HG02763 (cell line): Measurements from ENCODE around the gene UBE2QL1.
"Not testable (repeated sequence)": the region's sequence is repeated elsewhere in the genome, so short reads cannot be mapped to it uniquely, and the experiment has no call there.

Source experiments
- ATAC-seq: cut with Tn5 transposase; IDR thresholded peaks from one replicate; pipeline ENCODE4 v1.9.1; 2021; ENCODE audit warnings: mild to moderate bottlenecking, moderate library complexity; ENCODE audit not compliant: unreplicated experiment

UBE2QL1 gene

GRCh38 chr5:6495433-6496206, 47.0 kb downstream of the UBE2QL1 start:
- ATAC-seq, result no peak

- ATAC-seq, result peak; percentile 94
These were observed 47.5 kb downstream of the UBE2QL1 start for GRCh38 chr5:6496207-6496584.

GRCh38 chr5:6496636-6497035, 48.0 kb downstream of the UBE2QL1 start:
- no peak for ATAC-seq

DNA sequence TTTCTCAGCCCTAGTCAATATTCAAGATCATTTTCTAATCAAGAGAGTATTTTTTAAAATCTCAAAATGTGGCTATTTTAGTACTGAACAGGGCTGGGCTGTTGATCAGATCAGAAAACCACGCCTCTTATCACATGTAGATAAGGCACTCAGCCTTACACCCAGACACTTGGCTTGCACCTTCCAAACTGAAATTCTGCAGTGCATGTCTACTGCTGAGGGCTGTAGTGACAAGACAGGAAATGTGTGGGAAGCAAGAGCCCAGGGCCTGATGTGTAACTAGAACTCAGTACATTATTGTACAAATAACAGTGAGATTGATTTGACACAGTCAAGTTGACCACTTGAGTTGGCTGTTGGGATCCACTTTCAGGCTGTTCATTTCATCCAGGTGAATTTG, 48.6 kb downstream of the UBE2QL1 start:
- no peak for ATAC-seq

GRCh38 chr5:6498968-6499367, 50.3 kb downstream of the UBE2QL1 start:
- no peak for ATAC-seq

DNA sequence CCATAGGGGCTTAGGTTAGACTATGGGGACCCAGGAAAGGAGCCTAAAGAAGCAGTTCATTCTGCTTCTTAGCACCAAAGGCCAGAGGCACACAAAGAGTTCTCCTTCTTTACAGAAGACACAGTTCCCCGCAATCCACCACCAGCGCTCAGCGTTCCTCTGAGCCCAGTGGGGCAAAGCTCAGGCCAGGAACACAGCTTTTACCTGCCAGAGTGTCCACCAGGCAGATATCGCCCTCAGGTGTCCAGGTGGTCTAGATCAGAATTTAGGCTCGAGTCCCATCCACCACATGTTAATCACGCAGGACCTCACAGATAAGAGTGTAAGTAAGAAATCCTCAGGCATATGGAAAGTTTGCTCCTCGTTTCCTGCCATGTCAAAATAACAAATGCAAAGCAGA, 53.0 kb downstream of the UBE2QL1 start:
- ATAC-seq, result no peak

- no peak for ATAC-seq
These were observed 53.8 kb downstream of the UBE2QL1 start for GRCh38 chr5:6502421-6502820.

DNA sequence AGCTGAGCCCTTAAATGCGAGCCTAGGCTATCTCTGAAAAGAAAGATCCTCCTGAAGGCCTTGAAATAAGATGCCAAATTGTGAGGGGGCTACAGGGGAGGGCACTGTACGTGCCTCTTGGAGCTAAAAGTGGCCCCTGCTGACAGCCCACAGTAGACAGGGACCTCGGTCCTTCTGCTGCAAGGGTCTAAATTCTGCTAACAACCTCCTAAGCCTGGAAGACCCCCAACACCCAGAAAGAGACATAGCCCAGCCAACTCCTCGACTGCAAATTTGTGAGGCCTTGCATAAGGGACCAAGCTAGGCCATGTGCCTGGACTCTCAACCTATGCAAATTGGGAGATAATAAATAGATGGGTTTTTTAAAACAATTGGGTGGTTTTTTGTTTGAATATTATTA, 54.7 kb downstream of the UBE2QL1 start:
- no peak for ATAC-seq

DNA sequence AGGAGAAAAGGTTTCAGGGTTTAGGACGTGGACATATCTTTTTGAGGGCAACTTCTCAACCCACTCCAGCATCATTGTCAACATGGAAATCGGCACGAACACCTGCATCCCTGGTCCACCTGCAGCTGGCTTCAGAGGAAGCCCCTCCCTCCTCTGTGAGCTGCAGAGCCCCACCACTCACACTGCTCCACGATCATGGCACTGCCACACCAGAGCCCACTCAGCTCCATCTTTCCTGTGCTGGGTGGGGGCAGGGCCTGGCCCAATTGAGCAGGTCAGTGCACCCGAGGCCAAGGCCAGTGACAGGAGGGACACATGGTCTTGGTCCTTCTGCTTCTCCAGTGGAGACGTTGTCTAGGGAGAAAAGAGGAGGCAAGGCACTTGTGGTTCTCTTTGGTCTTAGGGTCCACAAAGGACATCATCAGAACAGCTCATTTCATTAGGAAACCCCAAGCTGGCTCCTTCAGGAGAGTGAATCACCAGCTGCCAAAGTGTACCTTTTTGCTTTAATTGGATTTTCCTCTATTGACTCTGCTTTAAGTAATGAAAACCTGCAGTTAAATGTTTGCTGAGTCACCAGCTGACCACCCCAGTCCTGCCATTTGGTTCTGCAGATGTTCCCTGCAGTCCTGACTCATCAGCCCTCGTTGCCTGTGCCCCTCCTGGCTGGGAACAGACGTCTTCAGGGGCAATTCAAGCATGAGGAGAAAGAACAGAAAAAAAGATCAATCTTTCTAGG, 56.2 kb downstream of the UBE2QL1 start:
- ATAC-seq, result no peak

- no peak for ATAC-seq
These were observed 56.7 kb downstream of the UBE2QL1 start for GRCh38 chr5:6505416-6505755.

DNA sequence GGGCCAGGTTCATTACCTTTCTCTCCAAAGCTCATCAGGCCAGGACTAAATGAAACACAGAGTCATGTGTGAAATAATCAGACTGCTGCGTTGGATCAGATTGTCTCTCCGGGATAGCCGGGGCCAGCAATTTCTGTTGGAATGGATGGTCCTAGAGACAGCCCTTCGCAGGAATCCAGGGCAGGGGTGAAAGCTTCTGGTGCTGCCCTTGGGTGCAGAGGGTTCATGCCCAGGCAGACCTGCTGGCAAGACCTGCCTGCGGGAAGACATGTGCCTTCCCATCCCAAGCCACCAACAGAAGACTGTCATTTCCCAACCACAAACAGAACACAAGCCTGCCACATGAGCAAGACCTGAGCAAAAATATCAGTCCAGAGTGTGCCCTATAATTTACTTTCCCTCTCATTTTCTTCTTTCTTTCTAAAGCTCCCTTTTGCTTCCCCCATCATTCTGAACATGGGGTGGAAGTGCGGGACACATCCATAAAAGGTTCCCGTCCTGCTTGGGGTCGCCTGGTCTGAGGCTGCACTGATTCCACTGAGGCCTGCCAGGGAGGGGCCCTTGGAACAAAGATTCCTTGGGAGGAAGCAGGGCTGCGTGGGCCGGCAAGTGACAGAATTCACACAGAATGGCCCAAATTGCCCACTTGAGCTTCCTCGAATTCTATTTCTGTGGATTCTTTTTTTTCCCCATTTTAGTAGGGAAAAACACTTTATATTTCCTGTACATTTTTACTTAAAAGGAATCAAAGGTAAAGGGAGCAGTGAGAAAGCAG, 57.3 kb downstream of the UBE2QL1 start:
- ATAC-seq, result no peak

DNA sequence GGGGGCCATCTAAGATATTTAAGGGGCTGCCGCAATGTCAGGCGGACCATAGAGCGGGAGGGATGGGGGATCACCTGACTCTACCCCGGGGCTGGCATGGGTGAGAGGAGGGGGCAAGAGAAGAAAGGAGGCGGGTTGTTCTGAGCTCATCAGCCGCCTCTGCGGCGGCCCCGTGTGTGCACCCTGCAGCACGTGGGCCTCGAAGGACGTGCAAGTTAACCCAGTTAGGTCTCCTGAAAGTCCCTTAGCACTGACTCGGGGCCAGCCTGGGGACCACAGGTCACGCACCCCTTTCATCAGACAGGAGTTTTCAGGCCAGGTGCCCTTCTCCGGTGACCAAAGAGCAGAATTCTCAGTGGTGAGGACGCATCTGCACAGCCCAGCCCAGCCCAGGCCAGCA, 58.0 kb downstream of the UBE2QL1 start:
- ATAC-seq, result no peak

GRCh38 chr5:6508931-6509330, 60.3 kb downstream of the UBE2QL1 start:
- no peak for ATAC-seq

- ATAC-seq, result no peak
These were observed 61.5 kb downstream of the UBE2QL1 start for GRCh38 chr5:6510132-6510531.

DNA sequence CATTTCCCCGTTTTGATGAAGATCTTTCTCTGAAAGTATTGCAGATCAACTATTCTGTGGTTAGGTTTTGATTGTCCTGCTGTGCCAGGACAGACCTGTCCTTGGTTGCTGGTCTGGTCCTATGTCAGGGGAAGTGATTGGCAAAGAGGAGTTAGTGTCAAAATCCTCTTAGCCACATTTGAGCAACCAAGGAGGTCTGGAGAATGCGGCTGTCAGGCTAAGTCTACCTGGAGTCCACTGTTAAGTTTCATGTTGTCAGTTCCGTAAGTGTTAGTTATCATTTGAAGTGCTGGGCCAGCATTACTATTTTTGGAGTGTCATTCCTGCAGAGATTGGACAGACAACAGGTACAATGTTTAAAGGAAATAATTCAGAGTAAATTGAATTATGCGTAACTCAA, 62.3 kb downstream of the UBE2QL1 start:
- ATAC-seq, result no peak

- not testable (repeated sequence) for ATAC-seq
These were observed 67.2 kb downstream of the UBE2QL1 start for GRCh38 chr5:6515812-6516211.

DNA sequence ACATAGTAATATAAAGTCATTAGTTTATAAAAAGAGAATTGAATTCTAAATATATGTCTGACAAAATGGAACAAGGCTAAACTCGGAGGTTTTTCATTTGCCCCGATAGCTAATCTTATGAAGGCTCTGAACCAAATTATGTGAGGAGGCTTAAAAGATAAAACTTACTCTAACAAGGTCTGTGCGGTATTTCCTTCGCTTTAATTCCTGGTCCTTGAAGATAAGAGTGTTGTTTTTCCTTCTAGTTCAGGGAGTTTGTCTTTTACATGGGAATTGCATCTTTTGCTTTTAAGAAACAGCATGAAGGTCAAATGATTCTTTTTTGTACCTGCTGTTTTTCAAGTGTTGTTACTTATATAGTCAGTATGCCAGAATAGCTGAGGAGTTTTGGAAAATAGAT, 68.2 kb downstream of the UBE2QL1 start:
- no peak for ATAC-seq

DNA sequence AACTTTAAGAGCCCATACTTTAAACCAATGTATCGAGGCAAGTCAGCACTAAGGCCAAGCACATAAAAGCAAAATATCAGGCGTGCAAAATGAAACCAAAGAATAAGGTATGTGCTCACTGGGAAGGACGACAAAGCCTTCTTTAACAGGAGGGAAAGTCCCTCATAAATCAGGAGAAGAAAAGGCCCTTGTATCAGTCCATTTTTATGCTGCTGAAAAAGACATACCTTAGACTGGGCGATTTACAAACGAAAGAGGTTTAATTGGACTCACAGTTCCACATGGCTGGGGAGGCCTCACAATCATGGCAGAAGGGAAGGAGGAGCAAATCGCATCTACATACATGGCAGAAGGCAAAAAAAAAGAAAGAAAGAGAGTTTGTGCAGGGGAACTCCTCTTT, 68.9 kb downstream of the UBE2QL1 start:
- no peak for ATAC-seq

GRCh38 chr5:6518298-6519057, 69.8 kb downstream of the UBE2QL1 start:
- no peak for ATAC-seq

DNA sequence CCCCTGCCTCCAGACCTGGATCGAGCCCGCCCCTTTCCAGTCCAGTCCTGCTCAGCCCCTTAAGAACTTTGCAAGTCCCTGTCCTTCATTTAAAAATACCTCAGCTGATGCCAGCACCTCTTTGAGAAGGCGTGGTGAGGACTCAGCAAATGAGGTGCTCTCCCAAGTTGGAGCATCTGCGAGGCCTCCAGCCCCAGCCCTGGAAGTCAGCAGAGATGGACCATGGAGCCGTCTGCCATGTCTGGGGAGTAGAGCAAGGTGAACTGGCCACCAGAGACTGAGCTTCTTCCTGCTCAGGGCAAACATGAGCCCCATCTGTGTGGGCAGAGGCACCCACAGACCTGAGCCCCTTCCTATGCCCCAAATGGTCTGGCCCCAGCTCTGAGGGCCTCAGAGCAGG, 71.5 kb downstream of the UBE2QL1 start:
- no peak for ATAC-seq

GRCh38 chr5:6522331-6522730, 73.7 kb downstream of the UBE2QL1 start:
- ATAC-seq, result no peak
